Psoas muscle (tissue), 8 donors: ENCODE results near the gene NF1. TPM values are rescaled to one million over a fixed set of nuclear protein-coding genes. Genes with fewer than 3 reads are reported as not detected.
A peak's percentile ranks its signal among the peaks of the same experiment; 100 is the strongest.

Experiments used
- ATAC-seq, 4 donors: fragments of 200-7000 bp; cut with Tn5 transposase; one replicate each; pipeline ENCODE4 v1.9.1; 2020; ENCODE audit warnings: moderate library complexity in 3 of 4, mild to moderate bottlenecking in 2 of 4
- DNase-seq, 2 donors: peaks; one replicate each; pipeline ENCODE4 v3.0.0-alpha.2; 2020
- H3K27ac ChIP-seq: fragments of 200-600 bp; one replicate; pipeline ENCODE4 v1.8.0; 2022
- H3K27me3 ChIP-seq, 3 donors: fragments of 200-600 bp in 1 of 3; one replicate each; pipeline versions ENCODE4 v1.6.1 to v1.8.0; 2013 to 2022; ENCODE audit warnings: low read length in 2 of 3, mild to moderate bottlenecking in 2 of 3, moderate library complexity in 1 of 3; ENCODE audit not compliant: insufficient read depth in 3 of 3
- H3K36me3 ChIP-seq, 2 donors: fragments of 200-600 bp in 1 of 2; one replicate each; pipeline versions ENCODE4 v1.6.1 to v1.8.0; 2013 to 2022; ENCODE audit warnings: low read depth in 1 of 2, mild to moderate bottlenecking in 1 of 2, moderate library complexity in 1 of 2; ENCODE audit not compliant: insufficient read depth in 1 of 2
- H3K4me1 ChIP-seq: fragments of 200-600 bp; one replicate; pipeline ENCODE4 v1.8.0; 2022
- H3K4me3 ChIP-seq: fragments of 200-600 bp; one replicate; pipeline ENCODE4 v1.8.0; 2022; ENCODE audit warnings: mild to moderate bottlenecking
- H3K9me3 ChIP-seq: fragments of 200-600 bp; one replicate; pipeline ENCODE4 v1.8.0; 2022
- CTCF ChIP-seq: fragments of 200-600 bp; IDR thresholded peaks from one replicate; pipeline ENCODE4 v1.8.0; 2022; ENCODE audit warnings: antibody characterized with exemption
- WGBS, 3 donors: extraction: QIAGEN DNeasy Blood & Tissue Kit; methylation state at CpG; one replicate each; pipeline versions ENCODE4 v1.1.6 to v1.1.7; 2013; 5-methylcytosine and 5-hydroxymethylcytosine counted together
- intact Hi-C, 2 donors: fragments of 100-400 bp; cut with DNase I; formaldehyde crosslinking; loops; one replicate each; pipeline versions ENCODE4 v1.11.0 to v1.14.2; 2022
- polyA plus RNA-seq, 3 donors: library from polyadenylated mRNA; stranded (reverse); fragments of 200-250 nt; gene quantifications; one replicate each; pipeline ENCODE4 v1.2.3, GENCODE V29; 2013
- total RNA-seq, 4 donors: library from RNA; stranded (reverse); fragmentation: NEBNext Ultra II Directional in 2 of 4; extraction: Animal tissue kit (Norgen Biotek cat#: 25700) in 2 of 4; gene quantifications; one replicate each; pipeline versions ENCODE4 v1.2.1 to v1.2.4, GENCODE V29; 2021 to 2023
- donor health status: healthy with polysubstance abuse.
- donor health status: DM: no; HTN: no; CAD: no; lungs with moderate emphysema.
- donor health status: Bipolar disorder and iron deficiency.
- donor health status: healthy.
- donor health status: DM: yes; HTN: yes; CAD: no.
- donor health status: DM: no; HTN: no; CAD: no.
- donor health status: DM: no; HTN: no; CAD: no.
- donor health status: DM: yes; HTN: yes; CAD: no.

The NF1 gene
- total and polyA plus RNA-seq, 7 donors, result 3.5 to 35.5 (median 27.4) TPM

- DNase-seq (no peak), ATAC-seq (no peak)
- Histone ChIP-seq H3K27ac (no peak overlapping the region), H3K27me3 (no peaks in the 10 kb centered on the region), H3K4me3 (no peak overlapping the region), H3K9me3 (no peaks in the 10 kb centered on the region), H3K4me1 (peaks cover 8% of the 10 kb centered on the region), H3K36me3 (peaks cover 0 to 34% of the 10 kb centered on the region in 2 donors)
- intact Hi-C loops, result loop anchor here in 1 of 2 donors (10.0 kb wide), 1 partner anchor 307 kb away; the partner anchor contains the start of gene TEFM
- TF ChIP-seq CTCF, result no peak
Measured at GRCh38 chr17:31211352-31212012, 116.7 kb downstream of the NF1 start.

- ATAC-seq (peak in 3 of 4 donors; percentile 57 to 84 (median 58)), DNase-seq (no peak)
- H3K4me3 ChIP-seq, result no peak overlapping the region
- 39 to 43% (median 41%) methylated on average over 5 of the region's 5 CpGs for WGBS, 3 donors
- peaks cover 0 to 36% of the 10 kb centered on the region in 2 donors for H3K36me3 ChIP-seq
- H3K27me3 ChIP-seq, result no peaks in the 10 kb centered on the region
- H3K4me1 ChIP-seq, result peaks cover 8% of the 10 kb centered on the region
- no peaks in the 10 kb centered on the region for H3K9me3 ChIP-seq
- intact Hi-C loops, result loop anchor here (2.0 to 10.0 kb wide), 3 partner anchors 199 to 311 kb away; partner anchors contain the start of gene TEFM (in 1 of the 2)
- no peak overlapping the region for H3K27ac ChIP-seq
- TF ChIP-seq CTCF, result peak; percentile 65
Measured at GRCh38 chr17:31216031-31216751, 121.4 kb downstream of the NF1 start.

- DNase-seq (no peak), ATAC-seq (no peak)
- Histone ChIP-seq H3K4me3 (no peak overlapping the region), H3K27ac (no peak overlapping the region), H3K36me3 (peaks cover 0 to 68% of the 10 kb centered on the region in 2 donors), H3K4me1 (no peaks in the 10 kb centered on the region), H3K27me3 (no peaks in the 10 kb centered on the region), H3K9me3 (no peaks in the 10 kb centered on the region)
- no peak for TF ChIP-seq CTCF
- WGBS, 3 donors, result 85 to 94% (median 91%) methylated on average over 1 of the region's 1 CpG
- intact Hi-C loops, result no loop called here
Measured at GRCh38 chr17:31224366-31224765, 129.6 kb downstream of the NF1 start.

GRCh38 chr17:31225831-31226230 lies 131.1 kb downstream of the NF1 start:
- 89 to 90% (median 90%) methylated on average over 2 of the region's 2 CpGs for WGBS, 3 donors
- no peak for DNase-seq
- intact Hi-C loops, result no loop called here
- Histone ChIP-seq H3K4me3 (no peak overlapping the region), H3K36me3 (peaks cover 0 to 70% of the 10 kb centered on the region in 2 donors), H3K27me3 (no peaks in the 10 kb centered on the region), H3K4me1 (no peaks in the 10 kb centered on the region), H3K9me3 (no peaks in the 10 kb centered on the region), H3K27ac (no peak overlapping the region)
- no peak for TF ChIP-seq CTCF
- ATAC-seq, result no peak
